ENCODE results near the gene RBBP8NL. TPM values are rescaled to one million over a fixed set of nuclear protein-coding genes. Genes with fewer than 3 reads are reported as not detected.

RBBP8NL gene
- total and polyA plus RNA-seq, 2 of the 8 experiments (the other 6 are each of a cell fraction or from before 2014, with no cell fraction given): 0.43 to 0.48 TPM

- TF ChIP-seq CTCF (IDR thresholded peaks at IDR 0.05; ENCODE audit: control extremely low read depth in 1 of 3, insufficient read depth in 1 of 3, low read depth in 1 of 3, low read length in 3 of 3): peak; percentile 95 to 99 (median 95)
- no peak for TF ChIP-seq SAP30 (IDR thresholded peaks at IDR 0.05; ENCODE audit: insufficient read depth, insufficient replicate concordance, low read length)
- TF ChIP-seq YY1 (IDR thresholded peaks at IDR 0.05; ENCODE audit: low read depth, low read length): no peak
- no peak for TF ChIP-seq EP300 (IDR thresholded peaks at IDR 0.05; ENCODE audit: borderline replicate concordance in 1 of 2, low read depth in 2 of 2, low read length in 2 of 2)
- TF ChIP-seq KDM1A (IDR thresholded peaks at IDR 0.05; ENCODE audit: borderline replicate concordance, low read length): no peak
- no peak for TF ChIP-seq BRCA1 (IDR thresholded peaks at IDR 0.05; ENCODE audit: low read depth, low read length)
- 0 out of 2 replicates have a peak, but pooled peaks have one; percentile 29 for TF ChIP-seq JUND (IDR thresholded peaks at IDR 0.05; ENCODE audit: low read length)
- no peak for TF ChIP-seq PHF8 (conservative IDR thresholded peaks at IDR 0.05; ENCODE audit: low read depth, low read length)
- no peak for TF ChIP-seq KDM4A (IDR thresholded peaks at IDR 0.05; ENCODE audit: low read depth, low read length, severe bottlenecking)
- TF ChIP-seq CTBP2 (IDR thresholded peaks at IDR 0.05; ENCODE audit: borderline replicate concordance, insufficient read depth, insufficient read length, low read length): peak; percentile 58
- no peak for TF ChIP-seq SP1 (IDR thresholded peaks at IDR 0.05; ENCODE audit: low read depth, low read length)
- TF ChIP-seq RNF2 (IDR thresholded peaks at IDR 0.05; ENCODE audit: borderline replicate concordance, low read depth, low read length, missing control alignments, poor library complexity, severe bottlenecking): no peak
- TF ChIP-seq CHD2 (IDR thresholded peaks at IDR 0.05; ENCODE audit: low read length): 0 out of 2 replicates have a peak, but pooled peaks have one; percentile 25
- no peak for TF ChIP-seq CEBPB (IDR thresholded peaks at IDR 0.05; ENCODE audit: low read depth, low read length)
- peak; percentile 42 to 83; a peak in 2 of 4 replicates for TF ChIP-seq SIN3A (conservative IDR thresholded peaks at IDR 0.05 in 1 of 2, IDR thresholded peaks at IDR 0.05 in 1 of 2; ENCODE audit: low read depth in 1 of 2, low read length in 2 of 2)
- no peak for TF ChIP-seq CBX8 (IDR thresholded peaks at IDR 0.05; ENCODE audit: borderline replicate concordance, low read depth, low read length)
- no peak for TF ChIP-seq NRF1 (IDR thresholded peaks at IDR 0.05; ENCODE audit: low read depth, low read length)
- no peak for TF ChIP-seq SP2 (IDR thresholded peaks at IDR 0.05; ENCODE audit: low read length)
- TF ChIP-seq E2F6 (IDR thresholded peaks at IDR 0.05): no peak
Measured at GRCh38 chr20:62382306-62383198, 44.8 kb downstream of the RBBP8NL start (continued).

Data from H1 (cell line).